PC-3 (cell line): ENCODE measurements around the gene IGFBP6. TPM values are rescaled to one million over a fixed set of nuclear protein-coding genes. Genes with fewer than 3 reads are reported as not detected.

Experiments
- ATAC-seq: fragments of 200-7000 bp; cut with Tn5 transposase; 2 replicates; pipeline ENCODE4 v1.9.1; 2020; ENCODE audit warnings: mild to moderate bottlenecking, moderate library complexity
- BruUV-seq: library from RNA; stranded (reverse); fragments of 400-500 nt; replicated peaks from 2 replicates; lab custom pipeline; 2021; lab: Mats Ljungman, UMichigan
- CTCF ChIA-PET: fragments of 300-600 bp; sonication (Branson Sonifier 250); formaldehyde crosslinking; loops from one replicate; lab custom pipeline; 2022; ENCODE audit warnings: antibody characterized with exemption; lab: Charles Lee
- POLR2A ChIA-PET: fragments of 300-600 bp; sonication (Branson Sonifier 250); formaldehyde crosslinking; loops from one replicate; lab custom pipeline; 2022; ENCODE audit warnings: antibody characterized with exemption; ENCODE audit not compliant: unreplicated experiment; lab: Charles Lee
- DNase-seq: peaks from one replicate; pipeline ENCODE4 v3.0.0-alpha.2; 2015
- H2AFZ ChIP-seq: fragments of 300-600 bp; sonication (generic); 2 replicates; pipeline ENCODE4 v1.6.0; 2016; ENCODE audit warnings: antibody characterized with exemption, low read length
- H3F3A ChIP-seq: fragments of 300-600 bp; sonication (generic); one replicate; pipeline ENCODE4 v1.6.0; 2017; ENCODE audit warnings: antibody characterized with exemption, low read length, control low read depth, mild to moderate bottlenecking; ENCODE audit not compliant: unreplicated experiment
- H3K27ac ChIP-seq: fragments of 300-600 bp; sonication (generic); 2 replicates; pipeline ENCODE4 v1.5.1; 2016; ENCODE audit warnings: mild to moderate bottlenecking, low read length
- H3K27me3 ChIP-seq: fragments of 300-600 bp; sonication (generic); 2 replicates; pipeline ENCODE4 v1.6.1; 2016; ENCODE audit warnings: low read length, mixed read lengths
- H3K36me3 ChIP-seq: fragments of 300-600 bp; sonication (generic); 2 replicates; pipeline ENCODE4 v1.6.1; 2016; ENCODE audit warnings: low read depth, mixed run types, low read length, mixed read lengths
- H3K4me1 ChIP-seq: fragments of 300-600 bp; sonication (generic); 2 replicates; pipeline ENCODE4 v1.5.1; 2016; ENCODE audit warnings: low read length; ENCODE audit not compliant: insufficient read depth
- H3K4me2 ChIP-seq: fragments of 300-600 bp; sonication (generic); 2 replicates; pipeline ENCODE4 v1.6.0; 2016; ENCODE audit warnings: low read length
- H3K4me3 ChIP-seq: fragments of 300-600 bp; sonication (generic); 2 replicates; pipeline ENCODE4 v1.5.1; 2016; ENCODE audit warnings: mild to moderate bottlenecking, low read length, mixed read lengths
- H3K79me2 ChIP-seq: fragments of 300-600 bp; sonication (generic); 2 replicates; pipeline ENCODE4 v1.6.1; 2017; ENCODE audit warnings: low read length, mixed read lengths
- H3K9ac ChIP-seq: fragments of 300-600 bp; sonication (generic); 2 replicates; pipeline ENCODE4 v1.6.0; 2016; ENCODE audit warnings: mild to moderate bottlenecking, low read length
- H3K9me2 ChIP-seq: fragments of 300-600 bp; sonication (generic); replicated peaks from 2 replicates; pipeline ENCODE4 v1.6.1; 2016; ENCODE audit warnings: mixed run types, low read length, mixed read lengths
- H3K9me3 ChIP-seq: fragments of 300-600 bp; sonication (generic); 2 replicates; pipeline ENCODE4 v1.6.1; 2016; ENCODE audit warnings: low read length, mixed read lengths
- H4K20me1 ChIP-seq: fragments of 300-600 bp; sonication (generic); 2 replicates; pipeline ENCODE4 v1.6.1; 2016; ENCODE audit warnings: low read length, mixed read lengths
- CTCF ChIP-seq: fragments of 300-600 bp; sonication (generic); conservative IDR thresholded peaks from 2 replicates; pipeline ENCODE4 v1.5.1; 2017; ENCODE audit warnings: antibody characterized with exemption, low read depth, mild to moderate bottlenecking, low read length
- EZH2 ChIP-seq: fragments of 300-600 bp; sonication (generic); IDR thresholded peaks from one replicate; pipeline ENCODE4 v1.6.1; 2017; ENCODE audit warnings: antibody characterized with exemption, mild to moderate bottlenecking, low read length; ENCODE audit not compliant: unreplicated experiment
- EZH2phosphoT487 ChIP-seq: fragments of 300-600 bp; sonication (generic); IDR thresholded peaks from 2 replicates; pipeline ENCODE4 v1.6.1; 2018; ENCODE audit warnings: mild to moderate bottlenecking, antibody characterized with exemption, low read length, borderline replicate concordance
- intact Hi-C: fragments of 100-400 bp; cut with micrococcal nuclease; formaldehyde crosslinking; loops from 2 replicates; pipeline ENCODE4 v1.9.0; 2023
- total RNA-seq: library from RNA; depleted of rRNA; stranded (reverse); fragments of >200 nt; gene quantifications from 2 replicates; pipeline ENCODE4 v1.2.3, GENCODE V29; 2014

IGFBP6 gene
- total RNA-seq, 1 experiment from 2014 or later: 256 TPM

GRCh38 chr12:53076461-53076860, 21.0 kb upstream of the IGFBP6 start:
- intact Hi-C loops: no loop called here
- DNase-seq (no peak), ATAC-seq (no peak)
- Histone ChIP-seq H3K4me1 (peaks cover 16% of the 10 kb centered on the region), H3K9ac (no peak overlapping the region), H2AFZ (no peak overlapping the region), H3K36me3 (peaks cover 5% of the 10 kb centered on the region), H3K4me3 (no peak overlapping the region), H3K9me3 (no peaks in the 10 kb centered on the region), H3K79me2 (peaks cover 20% of the 10 kb centered on the region), H4K20me1 (no peaks in the 10 kb centered on the region), H3K4me2 (no peak overlapping the region), H3K9me2 (no peaks in the 10 kb centered on the region), H3F3A (no peaks in the 10 kb centered on the region), H3K27me3 (no peaks in the 10 kb centered on the region), H3K27ac (no peak overlapping the region)
- no peak for TF ChIP-seq EZH2phosphoT487
- TF ChIP-seq CTCF: no peak
- no peak for TF ChIP-seq EZH2
- CTCF ChIA-PET: no interaction called here
- BruUV-seq: no TSS peak
- POLR2A ChIA-PET: no interaction called here

GRCh38 chr12:53077030-53077429, 20.4 kb upstream of the IGFBP6 start:
- H3K36me3 ChIP-seq: peaks cover 5% of the 10 kb centered on the region
- H3K9me3 ChIP-seq: no peaks in the 10 kb centered on the region
- no peaks in the 10 kb centered on the region for H3K27me3 ChIP-seq
- DNase-seq (no peak), ATAC-seq (no peak)
- H4K20me1 ChIP-seq: no peaks in the 10 kb centered on the region
- H3K9ac ChIP-seq: no peak overlapping the region
- H3K9me2 ChIP-seq: no peaks in the 10 kb centered on the region
- H3K4me2 ChIP-seq: no peak overlapping the region
- H2AFZ ChIP-seq: no peak overlapping the region
- peaks cover 16% of the 10 kb centered on the region for H3K4me1 ChIP-seq
- H3K4me3 ChIP-seq: no peak overlapping the region
- ChIA-PET POLR2A (no interaction called here), CTCF (no interaction called here)
- TF ChIP-seq CTCF (no peak), EZH2 (no peak), EZH2phosphoT487 (no peak)
- BruUV-seq: no TSS peak
- peaks cover 20% of the 10 kb centered on the region for H3K79me2 ChIP-seq
- no peaks in the 10 kb centered on the region for H3F3A ChIP-seq
- H3K27ac ChIP-seq: no peak overlapping the region
- intact Hi-C loops: no loop called here

- POLR2A ChIA-PET: interaction anchor here (0.5 to 1.1 kb wide), 13 partner anchors 9 to 1286 kb away, joined by 3 to 19 read pairs (median 5); partner anchors contain the start of genes EIF4B, IGFBP6 and KRT8
- intact Hi-C loops: loop anchor here (1.0 kb wide), 1 partner anchor 20 kb away; no protein-coding TSS in a partner anchor
- Histone ChIP-seq H3K36me3 (peaks cover 5% of the 10 kb centered on the region), H3K27me3 (no peaks in the 10 kb centered on the region), H3K9ac (peak overlapping the region; percentile 83), H3K79me2 (peaks cover 20% of the 10 kb centered on the region), H3K4me3 (peak overlapping the region; percentile 76), H3F3A (no peaks in the 10 kb centered on the region), H3K4me2 (peak overlapping the region; percentile 88), H3K9me3 (no peaks in the 10 kb centered on the region), H3K27ac (peak overlapping the region; percentile 58), H3K9me2 (no peaks in the 10 kb centered on the region), H2AFZ (peak overlapping the region; percentile 92), H4K20me1 (no peaks in the 10 kb centered on the region), H3K4me1 (peaks cover 16% of the 10 kb centered on the region)
- ATAC-seq: peak; percentile 20
- DNase-seq: peak; percentile 49
- TF ChIP-seq CTCF (no peak), EZH2 (no peak)
- BruUV-seq: TSS peak; percentile 79
- CTCF ChIA-PET: interaction anchor here (0.7 to 2.0 kb wide), 7 partner anchors 13 to 343 kb away, joined by 3 to 17 read pairs (median 8); no protein-coding TSS in a partner anchor
Measured at GRCh38 chr12:53078425-53079225, 18.8 kb upstream of the IGFBP6 start.
